ENCODE data around the gene RAB44.

GRCh38 chr6:36779227-36779626 is 81.6 kb downstream of the RAB44 start:
- TF ChIP-seq POLR2AphosphoS5 (IDR thresholded peaks at IDR 0.05) (no peak), CTCF (IDR thresholded peaks at IDR 0.05) (no peak)

Measured in prostate gland (tissue), 2 donors.